IPS DF 6.9 (cell line): ENCODE results near the gene NCOA3.

ENCODE experiments used
- DNase-seq: peaks from one replicate; pipeline ENCODE4 v3.0.0-alpha.2; 2013; ENCODE audit warnings: low read depth, low spot score
- H3K27ac ChIP-seq: one replicate; pipeline ENCODE4 v1.5.1; 2013; ENCODE audit warnings: low read length, control low read depth
- H3K27me3 ChIP-seq: 2 replicates; pipeline ENCODE4 v1.6.1; 2013; ENCODE audit warnings: mild to moderate bottlenecking, low read length; ENCODE audit not compliant: control insufficient read depth, insufficient read depth
- H3K36me3 ChIP-seq: 2 replicates; pipeline ENCODE4 v1.6.1; 2013; ENCODE audit warnings: low read length; ENCODE audit not compliant: control insufficient read depth, insufficient read depth
- H3K4me1 ChIP-seq: 2 replicates; pipeline ENCODE4 v1.6.1; 2013; ENCODE audit warnings: low read length; ENCODE audit not compliant: control insufficient read depth, insufficient read depth
- H3K4me3 ChIP-seq: 2 replicates; pipeline ENCODE4 v1.5.1; 2013; ENCODE audit warnings: mild to moderate bottlenecking, low read length
- H3K9me3 ChIP-seq: 2 replicates; pipeline ENCODE4 v1.6.1; 2013; ENCODE audit warnings: low read length, inconsistent platforms; ENCODE audit not compliant: control insufficient read depth, insufficient read depth
- WGBS: extraction: QIAGEN DNeasy Blood & Tissue Kit; methylation state at CpG from one replicate; pipeline ENCODE4 v1.1.7; 2013; ENCODE audit warnings: mixed read lengths, missing lambda C conversion rate; ENCODE audit not compliant: insufficient read length, insufficient coverage; 5-methylcytosine and 5-hydroxymethylcytosine counted together

The NCOA3 gene

DNA sequence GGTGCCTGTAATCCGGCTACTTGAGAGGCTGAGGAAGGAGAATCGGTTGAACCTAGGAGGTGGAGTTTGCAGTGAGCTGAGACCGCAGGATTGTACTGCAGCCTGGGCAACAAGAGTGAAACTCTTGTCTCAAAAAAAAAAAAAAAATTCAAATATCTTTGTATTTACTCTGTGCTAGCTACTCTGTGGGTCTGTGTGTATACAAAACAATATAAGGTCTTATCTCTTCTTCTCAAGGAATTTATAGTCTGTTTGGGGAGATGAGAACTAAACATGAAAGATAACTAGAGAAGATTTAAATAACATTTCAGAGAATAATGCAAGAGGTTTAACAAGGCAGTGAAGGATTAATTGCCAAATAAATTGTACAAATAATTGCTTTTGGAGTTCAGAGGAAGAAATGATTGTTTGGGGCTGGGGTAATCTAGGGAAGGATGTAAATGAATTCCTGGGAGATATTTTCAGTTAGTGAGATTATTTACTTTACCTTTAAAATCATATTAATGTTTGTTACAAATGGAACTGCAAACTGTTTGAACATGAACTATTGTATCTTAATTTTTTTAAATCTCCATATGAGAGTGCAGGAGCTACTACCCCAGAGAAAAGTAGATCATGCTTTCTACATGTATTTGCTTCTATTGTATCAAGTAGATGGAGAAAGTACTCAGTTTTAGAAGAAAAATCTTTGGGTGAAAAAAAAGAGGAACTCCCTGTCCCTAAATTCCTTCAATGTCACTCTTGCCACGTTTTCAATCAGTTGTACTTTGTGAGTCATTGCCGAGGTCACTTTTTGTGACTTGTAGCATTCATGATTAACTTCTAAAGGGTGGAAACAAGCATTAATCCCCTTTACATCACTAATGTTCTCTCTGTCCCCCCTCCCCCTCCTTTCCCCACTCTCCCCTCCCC is 39.0 kb downstream of the NCOA3 start:
- Histone ChIP-seq H3K27me3 (no peaks in the 10 kb centered on the region), H3K27ac (no peak overlapping the region), H3K4me1 (no peaks in the 10 kb centered on the region), H3K9me3 (no peaks in the 10 kb centered on the region), H3K36me3 (no peaks in the 10 kb centered on the region), H3K4me3 (no peak overlapping the region)
- WGBS, result no CpG with 5 or more reads among the region's 5 CpGs
- DNase-seq, result no peak

DNA sequence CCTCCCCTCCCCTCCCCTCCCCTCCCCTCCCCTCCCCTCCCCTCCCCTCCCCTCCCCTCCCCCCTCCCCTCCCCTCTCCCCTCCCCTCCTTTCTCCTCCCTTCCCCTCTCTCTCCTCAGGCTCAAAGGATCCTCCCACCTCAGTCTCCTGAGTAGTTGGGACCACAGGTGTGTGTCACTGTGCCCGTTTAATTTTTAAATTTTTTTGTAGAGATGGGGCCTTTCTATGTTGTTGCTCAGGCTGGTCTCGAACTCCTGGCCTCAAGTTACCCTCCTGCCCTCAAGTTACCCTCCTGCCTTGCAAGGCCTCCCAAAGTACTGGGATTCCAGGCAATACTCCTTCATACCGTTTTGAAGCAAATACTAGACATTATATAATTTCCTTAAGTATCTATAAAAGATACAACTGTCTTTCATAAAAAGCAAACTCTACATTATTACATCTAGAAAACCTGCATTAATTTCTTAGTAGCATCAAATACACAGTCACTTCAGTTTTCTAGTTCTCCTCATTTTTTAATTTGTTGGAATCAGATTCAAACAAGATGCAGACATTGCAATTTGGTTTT is 39.8 kb downstream of the NCOA3 start:
- H3K27ac ChIP-seq, result no peak overlapping the region
- H3K9me3 ChIP-seq, result no peaks in the 10 kb centered on the region
- no peaks in the 10 kb centered on the region for H3K27me3 ChIP-seq
- DNase-seq, result no peak
- no CpG with 5 or more reads among the region's 3 CpGs for WGBS
- H3K36me3 ChIP-seq, result no peaks in the 10 kb centered on the region
- H3K4me1 ChIP-seq, result no peaks in the 10 kb centered on the region
- no peak overlapping the region for H3K4me3 ChIP-seq

DNA sequence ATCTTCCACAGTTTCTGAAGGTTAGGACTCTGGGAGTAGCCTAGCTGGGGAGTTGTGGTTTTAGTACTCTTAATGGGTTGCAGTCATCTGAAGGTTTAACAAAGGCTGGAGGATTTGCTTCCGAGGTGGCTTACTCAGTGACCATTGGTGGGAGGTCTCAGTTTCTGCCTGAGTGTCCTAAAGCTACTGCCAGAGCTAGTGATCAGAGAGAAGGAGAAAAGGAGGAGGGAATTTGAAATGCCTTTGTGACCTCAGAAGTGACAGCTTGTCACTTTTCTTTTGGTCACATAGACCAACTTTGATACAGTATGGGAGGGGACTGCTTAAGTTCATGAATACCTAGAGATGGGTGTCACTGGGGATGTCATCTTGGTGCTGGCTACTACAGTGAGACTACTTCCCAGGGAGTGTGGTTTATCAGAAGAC is 41.3 kb downstream of the NCOA3 start:
- no peaks in the 10 kb centered on the region for H3K27me3 ChIP-seq
- no peak overlapping the region for H3K4me3 ChIP-seq
- whole genome bisulfite sequencing, result no CpG with 5 or more reads among the region's 1 CpG
- no peak for DNase-seq
- no peaks in the 10 kb centered on the region for H3K36me3 ChIP-seq
- H3K9me3 ChIP-seq, result no peaks in the 10 kb centered on the region
- no peaks in the 10 kb centered on the region for H3K4me1 ChIP-seq
- no peak overlapping the region for H3K27ac ChIP-seq

DNA sequence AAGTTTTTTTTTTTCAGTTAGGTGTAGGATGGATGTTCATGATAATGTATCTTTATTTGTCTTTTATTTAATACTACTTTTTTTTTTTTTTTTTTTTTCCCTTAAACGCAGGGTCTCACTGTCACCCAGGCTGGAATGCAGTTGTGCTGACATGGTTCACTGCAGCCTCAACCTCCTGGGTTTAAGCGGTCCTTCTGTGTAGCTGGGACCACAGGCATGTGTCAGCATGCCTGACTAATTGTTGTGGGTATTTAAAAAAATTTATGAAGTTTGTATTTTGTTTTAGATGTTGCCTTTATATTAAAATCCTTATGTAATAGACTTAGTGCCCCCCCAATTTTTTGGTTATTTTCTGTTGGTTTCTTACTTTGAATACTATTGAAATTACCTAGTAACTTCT is 42.6 kb downstream of the NCOA3 start:
- H3K9me3 ChIP-seq, result no peaks in the 10 kb centered on the region
- H3K27me3 ChIP-seq, result no peaks in the 10 kb centered on the region
- H3K4me1 ChIP-seq, result no peaks in the 10 kb centered on the region
- no peak overlapping the region for H3K4me3 ChIP-seq
- H3K36me3 ChIP-seq, result no peaks in the 10 kb centered on the region
- DNase-seq, result no peak
- WGBS, result no CpG with 5 or more reads among the region's 2 CpGs
- no peak overlapping the region for H3K27ac ChIP-seq

DNA sequence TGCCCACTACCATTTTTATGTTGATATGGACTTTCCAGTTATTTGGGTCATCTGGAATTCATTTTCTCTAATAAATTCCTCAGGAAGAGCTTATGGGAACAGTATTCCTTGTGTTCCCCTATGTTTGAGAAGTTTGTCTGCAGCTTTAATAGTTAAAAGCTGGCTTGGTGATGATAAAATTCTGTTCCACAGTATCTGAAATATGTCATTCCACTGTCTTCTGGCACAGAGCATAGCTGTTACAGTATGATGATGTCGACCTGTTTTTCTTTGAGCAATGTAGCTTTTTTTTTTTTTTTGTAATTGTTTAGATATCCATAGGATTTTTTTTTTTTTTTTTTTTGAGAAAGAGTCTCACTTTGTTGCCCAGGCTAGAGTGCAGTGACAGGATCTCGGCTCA is 43.2 kb downstream of the NCOA3 start:
- Histone ChIP-seq H3K36me3 (no peaks in the 10 kb centered on the region), H3K4me3 (no peak overlapping the region), H3K27ac (no peak overlapping the region), H3K9me3 (no peaks in the 10 kb centered on the region), H3K27me3 (no peaks in the 10 kb centered on the region), H3K4me1 (no peaks in the 10 kb centered on the region)
- no peak for DNase-seq
- no CpG with 5 or more reads among the region's 2 CpGs for WGBS

DNA sequence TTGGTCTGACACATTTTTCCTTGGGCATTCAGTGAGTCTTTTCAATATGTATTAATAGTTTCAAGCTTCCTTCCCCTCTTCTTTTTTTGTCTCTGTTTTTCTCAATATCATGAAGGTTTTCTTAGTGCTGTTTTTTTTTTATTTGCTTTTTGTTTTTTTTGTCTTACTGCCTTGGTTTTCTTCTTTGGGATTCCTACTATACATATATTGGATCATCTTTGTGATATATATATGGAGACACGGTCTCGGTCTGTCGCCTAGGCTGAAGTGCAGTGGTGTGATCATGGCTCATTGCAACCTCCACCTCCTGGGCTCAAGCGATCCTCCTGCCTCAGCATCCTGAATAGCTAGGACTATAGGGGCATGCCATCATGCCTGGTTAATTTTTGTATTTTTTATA is 43.8 kb downstream of the NCOA3 start:
- Histone ChIP-seq H3K4me3 (no peak overlapping the region), H3K36me3 (no peaks in the 10 kb centered on the region), H3K4me1 (no peaks in the 10 kb centered on the region), H3K27ac (no peak overlapping the region), H3K27me3 (no peaks in the 10 kb centered on the region), H3K9me3 (no peaks in the 10 kb centered on the region)
- DNase-seq, result no peak
- no CpG with 5 or more reads among the region's 4 CpGs for WGBS

DNA sequence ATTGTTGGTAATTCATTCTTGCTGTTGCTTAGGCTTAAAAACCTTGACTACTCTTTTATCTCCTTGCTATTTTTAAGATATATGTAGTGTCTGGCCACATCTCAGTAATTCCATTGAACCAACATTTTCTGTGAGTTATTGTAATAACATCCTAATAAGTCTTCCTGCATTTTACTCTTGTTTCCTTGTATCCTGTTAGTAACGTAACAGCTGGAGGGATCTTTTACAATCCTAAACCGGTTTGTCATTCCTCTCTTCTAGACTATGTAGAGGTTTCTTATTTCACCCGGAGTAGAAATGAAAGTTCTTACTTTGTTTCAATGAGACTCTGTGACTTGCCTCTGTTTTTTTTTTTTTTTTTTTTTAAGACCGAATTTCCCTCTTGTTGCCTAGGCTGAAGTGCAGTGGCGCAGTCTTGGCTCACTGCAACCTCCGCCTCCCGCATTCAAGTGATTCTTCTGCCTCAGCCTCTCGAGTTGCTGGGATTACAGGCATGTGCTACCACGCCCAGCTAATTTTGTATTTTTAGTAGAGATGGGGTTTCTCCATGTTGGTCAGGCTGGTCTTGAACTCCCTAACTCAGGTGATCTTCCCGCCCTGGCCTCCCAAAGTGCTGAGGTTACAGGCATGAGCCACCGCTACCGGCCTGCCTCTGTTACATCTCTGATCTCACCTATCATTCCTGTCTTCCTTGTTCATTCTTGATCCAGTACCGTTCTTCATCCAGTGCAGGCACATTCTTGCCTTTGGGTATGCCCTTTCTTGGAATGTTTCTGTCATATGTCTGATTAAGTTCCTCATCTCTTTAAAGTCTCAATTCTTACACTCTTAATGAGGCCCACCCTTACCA is 44.7 kb downstream of the NCOA3 start:
- Histone ChIP-seq H3K4me1 (no peaks in the 10 kb centered on the region), H3K27me3 (no peaks in the 10 kb centered on the region), H3K4me3 (no peak overlapping the region), H3K9me3 (no peaks in the 10 kb centered on the region), H3K36me3 (no peaks in the 10 kb centered on the region), H3K27ac (no peak overlapping the region)
- WGBS, result no CpG with 5 or more reads among the region's 13 CpGs
- DNase-seq, result no peak

DNA sequence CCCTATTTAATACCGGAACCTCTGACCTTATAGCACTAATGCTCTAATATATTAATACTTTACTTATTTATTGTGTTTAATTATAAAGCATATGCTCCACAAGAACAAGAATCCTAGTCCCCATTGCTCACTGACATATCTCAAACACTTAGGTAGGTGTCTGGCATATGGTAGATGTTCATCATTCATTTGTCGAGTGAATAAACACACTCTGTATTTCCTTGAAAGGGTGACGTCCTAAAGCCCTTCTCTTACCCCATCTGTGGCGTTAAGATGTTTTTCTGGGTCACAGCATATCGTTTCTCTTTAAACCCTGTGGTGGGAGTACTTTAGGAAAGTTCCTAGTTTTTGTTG is 45.3 kb downstream of the NCOA3 start:
- Histone ChIP-seq H3K27ac (no peak overlapping the region), H3K9me3 (no peaks in the 10 kb centered on the region), H3K4me3 (no peak overlapping the region), H3K27me3 (no peaks in the 10 kb centered on the region), H3K36me3 (no peaks in the 10 kb centered on the region), H3K4me1 (no peaks in the 10 kb centered on the region)
- 100% methylated on average over 1 of the region's 5 CpGs for WGBS
- no peak for DNase-seq

DNA sequence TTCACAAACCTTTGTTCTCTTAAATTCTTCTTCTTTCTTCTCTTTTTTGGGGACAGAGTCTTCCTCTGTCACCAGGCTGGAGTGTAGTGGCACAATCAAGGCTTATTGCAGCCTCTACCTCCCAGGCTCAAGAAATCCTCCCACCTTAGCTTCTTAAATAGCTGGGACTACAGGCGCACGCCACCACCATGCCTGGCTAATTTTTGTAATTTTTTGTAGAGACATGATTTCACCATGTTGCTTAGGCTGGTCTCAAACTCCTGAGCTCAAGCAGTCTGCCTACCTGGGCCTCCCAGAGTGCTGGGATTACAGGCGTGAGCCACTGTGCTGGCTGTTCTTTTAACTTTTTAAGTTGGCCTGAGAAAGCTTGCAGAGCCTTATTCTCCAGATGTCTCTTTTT is 48.0 kb downstream of the NCOA3 start:
- Histone ChIP-seq H3K27ac (no peak overlapping the region), H3K36me3 (no peaks in the 10 kb centered on the region)
- WGBS, result no CpG with 5 or more reads among the region's 3 CpGs

DNA sequence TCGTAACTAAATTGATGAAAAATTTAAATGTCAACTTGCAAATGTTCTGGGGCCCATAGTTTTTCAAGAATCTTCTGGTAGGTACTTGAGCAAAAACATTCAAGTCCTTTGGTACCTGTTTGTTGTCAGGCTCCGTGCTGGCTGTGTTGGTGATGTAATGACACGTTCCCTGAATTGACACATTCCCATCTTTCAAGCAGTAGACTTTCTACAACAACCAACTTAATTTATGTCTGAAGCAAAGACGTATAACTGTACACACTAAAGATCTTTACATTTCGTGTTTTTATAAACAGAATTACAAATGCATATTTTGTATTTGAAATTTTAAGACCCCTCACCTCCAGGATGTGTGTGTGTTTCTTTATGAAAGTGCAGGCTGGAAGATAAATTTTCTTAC is 49.5 kb downstream of the NCOA3 start:
- Histone ChIP-seq H3K27ac (no peak overlapping the region), H3K9me3 (no peaks in the 10 kb centered on the region), H3K27me3 (no peaks in the 10 kb centered on the region), H3K36me3 (no peaks in the 10 kb centered on the region), H3K4me3 (no peak overlapping the region), H3K4me1 (no peaks in the 10 kb centered on the region)
- no peak for DNase-seq
- no CpG with 5 or more reads among the region's 5 CpGs for WGBS

More for the DNA sequence above, 48.0 kb downstream of the NCOA3 start:
- Histone ChIP-seq H3K4me1 (no peaks in the 10 kb centered on the region), H3K27me3 (no peaks in the 10 kb centered on the region), H3K4me3 (no peak overlapping the region), H3K9me3 (no peaks in the 10 kb centered on the region)
- DNase-seq, result no peak
